Activated T-helper 17 cell treated with anti-CD3 and anti-CD28 coated beads, Interleukin-2, amount 50 U/mL, for 72 hours (primary cell): Measurements from ENCODE around the gene RNF145. TPM values are rescaled to one million over a fixed set of nuclear protein-coding genes. Genes with fewer than 3 reads are reported as not detected.
"Not testable (repeated sequence)": the region's sequence is repeated elsewhere in the genome, so short reads cannot be mapped to it uniquely, and the experiment has no call there.

Experiments
- ATAC-seq: fragments of 150-1000 bp; cut with Tn5 transposase; replicated peaks from 2 replicates; pipeline ENCODE4 v1.10.0; 2021; ENCODE audit warnings: mild to moderate bottlenecking, moderate library complexity
- H3K27ac Mint-ChIP-seq: one replicate; pipeline ENCODE4 v1.8.0; 2022; ENCODE audit warnings: mixed read lengths
- H3K27me3 Mint-ChIP-seq: one replicate; pipeline ENCODE4 v1.8.0; 2022; ENCODE audit warnings: mixed read lengths
- H3K36me3 Mint-ChIP-seq: one replicate; pipeline ENCODE4 v1.8.0; 2022; ENCODE audit warnings: low read depth, mild to moderate bottlenecking, mixed read lengths
- H3K4me1 Mint-ChIP-seq: one replicate; pipeline ENCODE4 v1.8.0; 2022; ENCODE audit warnings: mixed read lengths
- H3K4me3 Mint-ChIP-seq: one replicate; pipeline ENCODE4 v1.8.0; 2022; ENCODE audit warnings: mild to moderate bottlenecking, mixed read lengths
- H3K9me3 Mint-ChIP-seq: one replicate; pipeline ENCODE4 v1.8.0; 2022; ENCODE audit warnings: mixed read lengths
- total RNA-seq, 2 donors: library from RNA; stranded (reverse); gene quantifications; one replicate each; pipeline ENCODE4 v1.2.3, GENCODE V29; 2022

The RNF145 gene
- total RNA-seq, 2 donors from 2014 or later: 88.3 to 111 TPM

GRCh38 chr5:159231167-159231566, 21.8 kb upstream of the RNF145 start:
- ATAC-seq: no peak
- Mint-ChIP-seq H3K9me3 (no peaks in the 10 kb centered on the region), H3K36me3 (no peaks in the 10 kb centered on the region), H3K27me3 (no peaks in the 10 kb centered on the region), H3K4me1 (no peaks in the 10 kb centered on the region), H3K27ac (no peak overlapping the region), H3K4me3 (no peak overlapping the region)

- no peak for ATAC-seq
- Mint-ChIP-seq H3K27me3 (no peaks in the 10 kb centered on the region), H3K9me3 (no peaks in the 10 kb centered on the region), H3K4me3 (no peak overlapping the region), H3K27ac (no peak overlapping the region), H3K4me1 (no peaks in the 10 kb centered on the region), H3K36me3 (no peaks in the 10 kb centered on the region)
These were observed 21.3 kb upstream of the RNF145 start for GRCh38 chr5:159230657-159231056.

- not testable (repeated sequence) for H3K36me3 Mint-ChIP-seq, H3K9me3 Mint-ChIP-seq, H3K4me1 Mint-ChIP-seq, H3K4me3 Mint-ChIP-seq, H3K27ac Mint-ChIP-seq, ATAC-seq, H3K27me3 Mint-ChIP-seq
These were observed 18.7 kb upstream of the RNF145 start for GRCh38 chr5:159228097-159228496.

- Mint-ChIP-seq H3K4me3 (no peak overlapping the region), H3K9me3 (no peaks in the 10 kb centered on the region), H3K36me3 (no peaks in the 10 kb centered on the region), H3K27me3 (no peaks in the 10 kb centered on the region), H3K4me1 (no peaks in the 10 kb centered on the region), H3K27ac (no peak overlapping the region)
- ATAC-seq: no peak
These were observed 18.1 kb upstream of the RNF145 start for GRCh38 chr5:159227452-159227851.

- H3K27me3 Mint-ChIP-seq: no peaks in the 10 kb centered on the region
- no peak overlapping the region for H3K4me3 Mint-ChIP-seq
- no peaks in the 10 kb centered on the region for H3K36me3 Mint-ChIP-seq
- no peaks in the 10 kb centered on the region for H3K9me3 Mint-ChIP-seq
- no peak overlapping the region for H3K27ac Mint-ChIP-seq
- ATAC-seq: no peak
- H3K4me1 Mint-ChIP-seq: no peaks in the 10 kb centered on the region
These were observed 17.1 kb upstream of the RNF145 start for GRCh38 chr5:159226451-159226850.

GRCh38 chr5:159224471-159224870, 15.1 kb upstream of the RNF145 start:
- ATAC-seq: no peak
- Mint-ChIP-seq H3K27me3 (no peaks in the 10 kb centered on the region), H3K4me1 (no peaks in the 10 kb centered on the region), H3K9me3 (no peaks in the 10 kb centered on the region), H3K4me3 (no peak overlapping the region), H3K27ac (no peak overlapping the region), H3K36me3 (no peaks in the 10 kb centered on the region)

- Mint-ChIP-seq H3K4me3 (no peak overlapping the region), H3K36me3 (no peaks in the 10 kb centered on the region), H3K27ac (no peak overlapping the region), H3K9me3 (no peaks in the 10 kb centered on the region), H3K4me1 (no peaks in the 10 kb centered on the region), H3K27me3 (no peaks in the 10 kb centered on the region)
- ATAC-seq: no peak
These were observed 14.1 kb upstream of the RNF145 start for GRCh38 chr5:159223469-159223868.

GRCh38 chr5:159220206-159220605, 10.9 kb upstream of the RNF145 start:
- Mint-ChIP-seq H3K36me3 (no peaks in the 10 kb centered on the region), H3K4me3 (no peak overlapping the region), H3K9me3 (no peaks in the 10 kb centered on the region), H3K27me3 (peaks cover 3% of the 10 kb centered on the region), H3K27ac (no peak overlapping the region), H3K4me1 (peaks cover 5% of the 10 kb centered on the region)
- no peak for ATAC-seq

- no peak for ATAC-seq
- Mint-ChIP-seq H3K36me3 (no peaks in the 10 kb centered on the region), H3K9me3 (no peaks in the 10 kb centered on the region), H3K4me3 (no peak overlapping the region), H3K27me3 (peaks cover 3% of the 10 kb centered on the region), H3K27ac (no peak overlapping the region), H3K4me1 (peaks cover 5% of the 10 kb centered on the region)
These were observed 9.3 kb upstream of the RNF145 start for GRCh38 chr5:159218595-159219023.

GRCh38 chr5:159217236-159217635, 7.9 kb upstream of the RNF145 start:
- H3K9me3 Mint-ChIP-seq: no peaks in the 10 kb centered on the region
- H3K27ac Mint-ChIP-seq: no peak overlapping the region
- peaks cover 3% of the 10 kb centered on the region for H3K27me3 Mint-ChIP-seq
- H3K4me3 Mint-ChIP-seq: no peak overlapping the region
- peaks cover 5% of the 10 kb centered on the region for H3K4me1 Mint-ChIP-seq
- H3K36me3 Mint-ChIP-seq: no peaks in the 10 kb centered on the region
- ATAC-seq: peak; percentile 55

- Mint-ChIP-seq H3K9me3 (no peaks in the 10 kb centered on the region), H3K27ac (no peak overlapping the region), H3K4me3 (no peak overlapping the region), H3K27me3 (peaks cover 3% of the 10 kb centered on the region), H3K36me3 (no peaks in the 10 kb centered on the region), H3K4me1 (peaks cover 5% of the 10 kb centered on the region)
- peak; percentile 49 for ATAC-seq
These were observed 7.1 kb upstream of the RNF145 start for GRCh38 chr5:159216454-159216853.

GRCh38 chr5:159215886-159216285, 6.5 kb upstream of the RNF145 start:
- no peak for ATAC-seq

GRCh38 chr5:159214486-159215271, 5.3 kb upstream of the RNF145 start:
- peaks cover 11% of the 10 kb centered on the region for H3K4me1 Mint-ChIP-seq
- no peak for ATAC-seq
- H3K4me3 Mint-ChIP-seq: no peak overlapping the region
- H3K36me3 Mint-ChIP-seq: no peaks in the 10 kb centered on the region
- H3K9me3 Mint-ChIP-seq: no peaks in the 10 kb centered on the region
- peaks cover 3% of the 10 kb centered on the region for H3K27me3 Mint-ChIP-seq
- H3K27ac Mint-ChIP-seq: no peak overlapping the region

More at GRCh38 chr5:159215886-159216285, 6.5 kb upstream of the RNF145 start:
- Mint-ChIP-seq H3K9me3 (no peaks in the 10 kb centered on the region), H3K4me1 (peaks cover 5% of the 10 kb centered on the region), H3K4me3 (no peak overlapping the region), H3K27me3 (peaks cover 3% of the 10 kb centered on the region), H3K27ac (no peak overlapping the region), H3K36me3 (no peaks in the 10 kb centered on the region)

- Mint-ChIP-seq H3K4me3 (no peak overlapping the region), H3K27ac (no peak overlapping the region), H3K4me1 (peaks cover 11% of the 10 kb centered on the region), H3K9me3 (no peaks in the 10 kb centered on the region), H3K36me3 (peaks cover 10% of the 10 kb centered on the region), H3K27me3 (peaks cover 3% of the 10 kb centered on the region)
- ATAC-seq: no peak
These were observed 3.5 kb upstream of the RNF145 start for GRCh38 chr5:159212657-159213462.

GRCh38 chr5:159211729-159212174, 2.4 kb upstream of the RNF145 start:
- no peak overlapping the region for H3K4me3 Mint-ChIP-seq
- no peak overlapping the region for H3K27ac Mint-ChIP-seq
- ATAC-seq: no peak
- peaks cover 6% of the 10 kb centered on the region for H3K4me1 Mint-ChIP-seq
- no peaks in the 10 kb centered on the region for H3K9me3 Mint-ChIP-seq
- H3K36me3 Mint-ChIP-seq: peaks cover 21% of the 10 kb centered on the region
- H3K27me3 Mint-ChIP-seq: no peaks in the 10 kb centered on the region
